ENCODE data around the gene COL4A4.
A peak's percentile ranks its signal among the peaks of the same experiment; 100 is the strongest.

The COL4A4 gene

GRCh38 chr2:227006189-227006897 lies 157.7 kb downstream of the COL4A4 start:
- no peak for FAIRE-seq
- no peak for DNase-seq (ENCODE audit: insufficient read length, low spot score)
- no peak for TF ChIP-seq POLR2AphosphoS5 (IDR thresholded peaks at IDR 0.05; ENCODE audit: low read depth, low read length)
- no peak for TF ChIP-seq POU2F2 (IDR thresholded peaks at IDR 0.05; ENCODE audit: low read depth, low read length)
- TF ChIP-seq POLR2A (IDR thresholded peaks at IDR 0.05; ENCODE audit: low read depth, low read length), result no peak
- no peak for TF ChIP-seq SPI1 (IDR thresholded peaks at IDR 0.05; ENCODE audit: low read depth, low read length)
- no peak for TF ChIP-seq PAX5 (IDR thresholded peaks at IDR 0.05; ENCODE audit: insufficient read depth, low read length, severe bottlenecking)
- TF ChIP-seq TAF1 (IDR thresholded peaks at IDR 0.05; ENCODE audit: low read depth, low read length), result no peak

DNA sequence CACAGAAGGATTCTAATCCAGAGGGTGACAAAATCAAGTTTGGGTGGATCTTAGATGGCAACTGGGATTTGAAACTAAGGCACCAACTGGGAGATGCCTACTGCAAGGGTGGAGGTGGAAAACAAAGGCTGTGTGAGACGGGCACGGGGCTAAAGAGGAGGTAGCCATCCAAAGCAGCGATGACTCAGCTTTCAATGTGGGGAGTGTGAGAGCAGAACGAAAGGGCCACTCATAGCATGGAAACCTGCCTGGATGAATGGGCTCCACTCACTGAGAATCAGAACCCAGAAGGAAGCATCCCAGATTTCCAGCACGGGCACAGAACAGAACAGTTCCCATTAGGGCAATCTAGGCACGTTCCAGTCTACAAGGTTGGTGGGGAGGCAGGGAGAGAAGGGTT lies 159.5 kb downstream of the COL4A4 start:
- TF ChIP-seq PAX5 (IDR thresholded peaks at IDR 0.05; ENCODE audit: insufficient read depth, low read length, severe bottlenecking), result no peak
- TF ChIP-seq SPI1 (IDR thresholded peaks at IDR 0.05; ENCODE audit: low read depth, low read length), result no peak
- no peak for TF ChIP-seq POU2F2 (IDR thresholded peaks at IDR 0.05; ENCODE audit: low read depth, low read length)
- no peak for TF ChIP-seq POLR2A (IDR thresholded peaks at IDR 0.05; ENCODE audit: low read depth, low read length)
- no peak for TF ChIP-seq POLR2AphosphoS5 (IDR thresholded peaks at IDR 0.05; ENCODE audit: low read depth, low read length)
- TF ChIP-seq TAF1 (IDR thresholded peaks at IDR 0.05; ENCODE audit: low read depth, low read length), result no peak
- no peak for DNase-seq (ENCODE audit: insufficient read length, low spot score)
- no peak for FAIRE-seq

DNA sequence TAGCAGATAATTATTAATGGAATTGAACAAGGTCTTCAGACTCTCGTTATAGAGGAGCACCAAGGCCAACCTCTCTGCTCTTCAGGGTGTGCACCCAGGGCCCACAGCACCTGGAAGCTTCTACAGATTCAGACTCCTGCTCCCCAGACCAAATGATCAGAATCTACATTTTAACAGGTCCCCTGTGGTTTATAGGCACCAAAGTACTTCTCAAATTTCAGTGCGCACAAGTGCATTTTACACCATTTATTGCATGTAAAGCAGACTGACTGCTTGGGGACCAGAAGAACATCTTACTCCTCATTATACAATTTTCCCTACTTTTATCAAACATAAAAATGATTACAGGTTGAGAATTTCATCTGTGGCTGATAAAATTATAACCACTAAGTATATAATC lies 163.9 kb downstream of the COL4A4 start:
- no peak for DNase-seq (ENCODE audit: insufficient read length, low spot score)
- no peak for FAIRE-seq
- no peak for TF ChIP-seq POU2F2 (IDR thresholded peaks at IDR 0.05; ENCODE audit: low read depth, low read length)
- TF ChIP-seq PAX5 (IDR thresholded peaks at IDR 0.05; ENCODE audit: insufficient read depth, low read length, severe bottlenecking), result no peak
- TF ChIP-seq TAF1 (IDR thresholded peaks at IDR 0.05; ENCODE audit: low read depth, low read length), result no peak
- no peak for TF ChIP-seq SPI1 (IDR thresholded peaks at IDR 0.05; ENCODE audit: low read depth, low read length)
- no peak for TF ChIP-seq POLR2AphosphoS5 (IDR thresholded peaks at IDR 0.05; ENCODE audit: low read depth, low read length)
- TF ChIP-seq POLR2A (IDR thresholded peaks at IDR 0.05; ENCODE audit: low read depth, low read length), result no peak

- FAIRE-seq, result no peak
- no peak for DNase-seq (ENCODE audit: insufficient read length, low spot score)
- TF ChIP-seq TAF1 (IDR thresholded peaks at IDR 0.05; ENCODE audit: low read depth, low read length) (no peak), SPI1 (IDR thresholded peaks at IDR 0.05; ENCODE audit: low read depth, low read length) (no peak), PAX5 (IDR thresholded peaks at IDR 0.05; ENCODE audit: insufficient read depth, low read length, severe bottlenecking) (no peak), POU2F2 (IDR thresholded peaks at IDR 0.05; ENCODE audit: low read depth, low read length) (no peak), POLR2A (IDR thresholded peaks at IDR 0.05; ENCODE audit: low read depth, low read length) (no peak), POLR2AphosphoS5 (IDR thresholded peaks at IDR 0.05; ENCODE audit: low read depth, low read length) (no peak)
Measured at GRCh38 chr2:226999661-227000060, 164.3 kb downstream of the COL4A4 start.

GRCh38 chr2:226995625-226996041 lies 168.4 kb downstream of the COL4A4 start:
- DNase-seq (ENCODE audit: insufficient read length, low spot score) (no peak), FAIRE-seq (no peak)
- no peak for TF ChIP-seq SPI1 (IDR thresholded peaks at IDR 0.05; ENCODE audit: low read depth, low read length)
- no peak for TF ChIP-seq POLR2AphosphoS5 (IDR thresholded peaks at IDR 0.05; ENCODE audit: low read depth, low read length)
- TF ChIP-seq POLR2A (IDR thresholded peaks at IDR 0.05; ENCODE audit: low read depth, low read length), result no peak
- no peak for TF ChIP-seq PAX5 (IDR thresholded peaks at IDR 0.05; ENCODE audit: insufficient read depth, low read length, severe bottlenecking)
- TF ChIP-seq POU2F2 (IDR thresholded peaks at IDR 0.05; ENCODE audit: low read depth, low read length), result no peak
- no peak for TF ChIP-seq TAF1 (IDR thresholded peaks at IDR 0.05; ENCODE audit: low read depth, low read length)

DNA sequence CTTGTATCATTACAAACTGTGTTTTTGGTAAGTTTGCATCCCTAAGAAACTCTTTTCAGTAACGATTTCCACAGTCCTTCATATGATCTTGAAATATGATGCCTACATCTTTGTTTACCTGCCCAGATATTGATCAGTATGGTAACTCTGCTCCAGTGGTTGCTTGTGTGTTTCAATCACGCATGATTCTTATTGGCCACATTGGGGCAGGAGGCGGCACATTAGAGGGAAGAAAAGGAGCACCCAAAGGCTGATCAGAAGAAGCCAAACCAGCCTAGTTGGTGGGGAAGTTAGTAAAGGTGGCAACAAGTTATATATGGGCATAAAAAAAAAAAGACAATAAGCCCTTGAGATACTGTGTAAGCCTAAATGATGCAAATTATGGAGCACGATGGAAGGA lies 169.2 kb downstream of the COL4A4 start:
- FAIRE-seq, result peak; percentile 40
- TF ChIP-seq POLR2AphosphoS5 (IDR thresholded peaks at IDR 0.05; ENCODE audit: low read depth, low read length) (no peak), PAX5 (IDR thresholded peaks at IDR 0.05; ENCODE audit: insufficient read depth, low read length, severe bottlenecking) (no peak), POU2F2 (IDR thresholded peaks at IDR 0.05; ENCODE audit: low read depth, low read length) (no peak), SPI1 (IDR thresholded peaks at IDR 0.05; ENCODE audit: low read depth, low read length) (no peak), POLR2A (IDR thresholded peaks at IDR 0.05; ENCODE audit: low read depth, low read length) (no peak), TAF1 (IDR thresholded peaks at IDR 0.05; ENCODE audit: low read depth, low read length) (no peak)
- no peak for DNase-seq (ENCODE audit: insufficient read length, low spot score)

DNA sequence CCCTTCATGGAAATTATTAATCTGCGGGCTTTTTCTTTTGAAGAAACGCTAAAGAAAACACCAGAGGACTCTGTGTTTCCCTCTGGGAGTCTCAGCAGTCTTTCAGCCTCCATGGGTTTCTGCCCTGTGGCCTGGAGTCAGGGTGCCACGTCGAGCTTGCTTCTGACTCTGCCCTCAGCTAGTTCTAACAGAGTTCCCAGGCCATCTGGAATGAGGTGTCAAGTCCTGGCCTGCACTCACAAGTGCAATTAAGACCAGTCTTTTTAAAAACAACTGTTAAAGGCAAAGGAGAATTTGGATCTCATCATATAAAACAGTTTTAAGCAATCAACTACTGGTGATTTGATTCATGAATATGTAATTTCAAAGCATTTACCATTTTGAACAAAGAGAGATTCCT lies 170.8 kb downstream of the COL4A4 start:
- no peak for FAIRE-seq

DNA sequence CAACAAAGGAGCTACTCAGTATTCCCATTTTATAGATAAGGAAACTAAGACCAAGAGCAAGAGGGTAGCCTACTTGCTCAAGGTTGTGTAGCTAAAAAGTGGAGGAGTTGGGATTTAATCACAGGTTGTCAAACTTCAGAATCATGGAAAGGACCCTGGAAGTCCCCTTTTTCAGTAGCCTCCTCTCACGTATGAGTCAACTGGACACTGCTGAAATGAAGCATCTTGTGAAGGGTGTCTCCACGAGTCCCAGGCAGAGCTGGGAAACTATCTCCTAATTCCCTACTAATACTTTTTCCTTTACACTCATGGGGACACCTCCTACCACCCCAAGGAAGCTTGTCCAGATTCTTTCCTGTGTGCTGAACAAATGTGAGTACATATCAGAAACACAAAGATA lies 172.3 kb downstream of the COL4A4 start:
- FAIRE-seq (no peak), DNase-seq (ENCODE audit: insufficient read length, low spot score) (no peak)
- TF ChIP-seq POLR2A (IDR thresholded peaks at IDR 0.05; ENCODE audit: low read depth, low read length), result no peak
- no peak for TF ChIP-seq POU2F2 (IDR thresholded peaks at IDR 0.05; ENCODE audit: low read depth, low read length)
- TF ChIP-seq POLR2AphosphoS5 (IDR thresholded peaks at IDR 0.05; ENCODE audit: low read depth, low read length), result no peak
- no peak for TF ChIP-seq PAX5 (IDR thresholded peaks at IDR 0.05; ENCODE audit: insufficient read depth, low read length, severe bottlenecking)
- no peak for TF ChIP-seq SPI1 (IDR thresholded peaks at IDR 0.05; ENCODE audit: low read depth, low read length)

More for the DNA sequence above, 170.8 kb downstream of the COL4A4 start:
- no peak for DNase-seq (ENCODE audit: insufficient read length, low spot score)
- TF ChIP-seq PAX5 (IDR thresholded peaks at IDR 0.05; ENCODE audit: insufficient read depth, low read length, severe bottlenecking) (no peak), POU2F2 (IDR thresholded peaks at IDR 0.05; ENCODE audit: low read depth, low read length) (no peak), POLR2A (IDR thresholded peaks at IDR 0.05; ENCODE audit: low read depth, low read length) (no peak), TAF1 (IDR thresholded peaks at IDR 0.05; ENCODE audit: low read depth, low read length) (no peak), POLR2AphosphoS5 (IDR thresholded peaks at IDR 0.05; ENCODE audit: low read depth, low read length) (no peak), SPI1 (IDR thresholded peaks at IDR 0.05; ENCODE audit: low read depth, low read length) (no peak)

- TF ChIP-seq PAX5 (IDR thresholded peaks at IDR 0.05; ENCODE audit: insufficient read depth, low read length, severe bottlenecking) (no peak), POLR2A (IDR thresholded peaks at IDR 0.05; ENCODE audit: low read depth, low read length) (no peak), SPI1 (IDR thresholded peaks at IDR 0.05; ENCODE audit: low read depth, low read length) (no peak), POLR2AphosphoS5 (IDR thresholded peaks at IDR 0.05; ENCODE audit: low read depth, low read length) (no peak), TAF1 (IDR thresholded peaks at IDR 0.05; ENCODE audit: low read depth, low read length) (no peak), POU2F2 (IDR thresholded peaks at IDR 0.05; ENCODE audit: low read depth, low read length) (no peak)
- no peak for DNase-seq (ENCODE audit: insufficient read length, low spot score)
- FAIRE-seq, result no peak
Measured at GRCh38 chr2:226985583-226985946, 178.4 kb downstream of the COL4A4 start.
